ENCODE data around the gene PITPNC1.
A peak's percentile ranks its signal among the peaks of the same experiment; 100 is the strongest.

DNA sequence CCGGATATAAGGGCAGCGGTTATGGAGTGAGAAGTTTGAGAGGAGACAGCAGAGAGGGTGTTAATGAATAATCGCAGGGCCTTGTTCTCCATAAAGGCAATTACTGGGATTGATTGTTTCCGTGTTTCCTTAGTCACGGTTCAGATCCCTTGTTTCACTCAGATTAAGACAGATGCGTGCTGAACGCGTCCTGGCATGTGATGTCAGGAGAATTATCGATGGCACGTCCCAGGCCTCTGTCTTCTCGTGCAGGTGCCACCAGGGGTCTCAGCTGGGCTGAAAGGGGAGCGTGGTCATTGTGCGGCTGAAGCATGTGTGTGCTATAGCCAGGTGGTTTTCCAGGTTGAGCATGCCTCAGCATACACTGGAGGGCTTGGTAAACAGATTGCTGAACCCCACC is 198.2 kb downstream of the PITPNC1 start:
- TF ChIP-seq, protein P1, sequence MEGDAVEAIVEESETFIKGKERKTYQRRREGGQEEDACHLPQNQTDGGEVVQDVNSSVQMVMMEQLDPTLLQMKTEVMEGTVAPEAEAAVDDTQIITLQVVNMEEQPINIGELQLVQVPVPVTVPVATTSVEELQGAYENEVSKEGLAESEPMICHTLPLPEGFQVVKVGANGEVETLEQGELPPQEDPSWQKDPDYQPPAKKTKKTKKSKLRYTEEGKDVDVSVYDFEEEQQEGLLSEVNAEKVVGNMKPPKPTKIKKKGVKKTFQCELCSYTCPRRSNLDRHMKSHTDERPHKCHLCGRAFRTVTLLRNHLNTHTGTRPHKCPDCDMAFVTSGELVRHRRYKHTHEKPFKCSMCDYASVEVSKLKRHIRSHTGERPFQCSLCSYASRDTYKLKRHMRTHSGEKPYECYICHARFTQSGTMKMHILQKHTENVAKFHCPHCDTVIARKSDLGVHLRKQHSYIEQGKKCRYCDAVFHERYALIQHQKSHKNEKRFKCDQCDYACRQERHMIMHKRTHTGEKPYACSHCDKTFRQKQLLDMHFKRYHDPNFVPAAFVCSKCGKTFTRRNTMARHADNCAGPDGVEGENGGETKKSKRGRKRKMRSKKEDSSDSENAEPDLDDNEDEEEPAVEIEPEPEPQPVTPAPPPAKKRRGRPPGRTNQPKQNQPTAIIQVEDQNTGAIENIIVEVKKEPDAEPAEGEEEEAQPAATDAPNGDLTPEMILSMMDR (IDR thresholded peaks at IDR 0.05; ENCODE audit: low read length): peak; percentile 8; the same call in 1 of the 2 replicates
- no peak for TF ChIP-seq EZH2 (IDR thresholded peaks at IDR 0.05; ENCODE audit: borderline replicate concordance, low read length)

Data from OCI-LY1 (cell line).